ENCODE data around the gene KLHL10.

DNA sequence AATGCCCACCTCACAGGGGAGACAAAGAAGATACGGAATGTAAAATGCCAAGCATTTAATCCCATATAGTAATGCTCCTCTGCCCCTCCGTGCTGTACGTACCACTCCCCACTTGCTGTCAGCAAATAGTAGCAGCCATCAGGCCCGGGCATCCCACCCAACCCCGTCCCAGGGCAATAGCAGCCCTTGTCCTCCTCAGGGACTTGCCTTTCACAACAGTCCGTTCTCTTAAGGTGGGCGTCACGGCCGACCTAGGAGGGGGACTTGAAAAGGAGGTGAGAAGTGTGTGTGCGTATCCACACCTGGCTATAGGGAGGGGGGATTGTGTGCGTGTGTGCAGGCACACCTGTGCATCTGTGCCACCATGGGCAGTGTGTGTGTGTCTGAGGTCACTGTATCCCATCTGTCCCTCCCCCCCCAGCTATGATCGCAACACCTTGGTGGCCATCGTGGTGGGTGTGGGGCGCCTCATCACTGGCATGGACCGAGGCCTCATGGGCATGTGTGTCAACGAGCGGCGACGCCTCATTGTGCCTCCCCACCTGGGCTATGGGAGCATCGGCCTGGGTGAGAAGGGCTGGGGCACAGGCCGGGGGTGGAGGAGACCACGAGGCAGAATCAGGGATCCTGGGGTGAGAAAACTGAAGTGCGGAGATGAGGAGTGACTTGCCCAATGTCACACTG is 20.8 kb upstream of the KLHL10 start:
- TF ChIP-seq POLR2AphosphoS5 (IDR thresholded peaks at IDR 0.05; ENCODE audit: low read depth, low read length), result no peak
- TF ChIP-seq, protein P1, sequence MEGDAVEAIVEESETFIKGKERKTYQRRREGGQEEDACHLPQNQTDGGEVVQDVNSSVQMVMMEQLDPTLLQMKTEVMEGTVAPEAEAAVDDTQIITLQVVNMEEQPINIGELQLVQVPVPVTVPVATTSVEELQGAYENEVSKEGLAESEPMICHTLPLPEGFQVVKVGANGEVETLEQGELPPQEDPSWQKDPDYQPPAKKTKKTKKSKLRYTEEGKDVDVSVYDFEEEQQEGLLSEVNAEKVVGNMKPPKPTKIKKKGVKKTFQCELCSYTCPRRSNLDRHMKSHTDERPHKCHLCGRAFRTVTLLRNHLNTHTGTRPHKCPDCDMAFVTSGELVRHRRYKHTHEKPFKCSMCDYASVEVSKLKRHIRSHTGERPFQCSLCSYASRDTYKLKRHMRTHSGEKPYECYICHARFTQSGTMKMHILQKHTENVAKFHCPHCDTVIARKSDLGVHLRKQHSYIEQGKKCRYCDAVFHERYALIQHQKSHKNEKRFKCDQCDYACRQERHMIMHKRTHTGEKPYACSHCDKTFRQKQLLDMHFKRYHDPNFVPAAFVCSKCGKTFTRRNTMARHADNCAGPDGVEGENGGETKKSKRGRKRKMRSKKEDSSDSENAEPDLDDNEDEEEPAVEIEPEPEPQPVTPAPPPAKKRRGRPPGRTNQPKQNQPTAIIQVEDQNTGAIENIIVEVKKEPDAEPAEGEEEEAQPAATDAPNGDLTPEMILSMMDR (IDR thresholded peaks at IDR 0.05), result no peak
- TF ChIP-seq TCF7L2 (IDR thresholded peaks at IDR 0.05; ENCODE audit: low read depth, low read length), result no peak
- TF ChIP-seq, protein P2, sequence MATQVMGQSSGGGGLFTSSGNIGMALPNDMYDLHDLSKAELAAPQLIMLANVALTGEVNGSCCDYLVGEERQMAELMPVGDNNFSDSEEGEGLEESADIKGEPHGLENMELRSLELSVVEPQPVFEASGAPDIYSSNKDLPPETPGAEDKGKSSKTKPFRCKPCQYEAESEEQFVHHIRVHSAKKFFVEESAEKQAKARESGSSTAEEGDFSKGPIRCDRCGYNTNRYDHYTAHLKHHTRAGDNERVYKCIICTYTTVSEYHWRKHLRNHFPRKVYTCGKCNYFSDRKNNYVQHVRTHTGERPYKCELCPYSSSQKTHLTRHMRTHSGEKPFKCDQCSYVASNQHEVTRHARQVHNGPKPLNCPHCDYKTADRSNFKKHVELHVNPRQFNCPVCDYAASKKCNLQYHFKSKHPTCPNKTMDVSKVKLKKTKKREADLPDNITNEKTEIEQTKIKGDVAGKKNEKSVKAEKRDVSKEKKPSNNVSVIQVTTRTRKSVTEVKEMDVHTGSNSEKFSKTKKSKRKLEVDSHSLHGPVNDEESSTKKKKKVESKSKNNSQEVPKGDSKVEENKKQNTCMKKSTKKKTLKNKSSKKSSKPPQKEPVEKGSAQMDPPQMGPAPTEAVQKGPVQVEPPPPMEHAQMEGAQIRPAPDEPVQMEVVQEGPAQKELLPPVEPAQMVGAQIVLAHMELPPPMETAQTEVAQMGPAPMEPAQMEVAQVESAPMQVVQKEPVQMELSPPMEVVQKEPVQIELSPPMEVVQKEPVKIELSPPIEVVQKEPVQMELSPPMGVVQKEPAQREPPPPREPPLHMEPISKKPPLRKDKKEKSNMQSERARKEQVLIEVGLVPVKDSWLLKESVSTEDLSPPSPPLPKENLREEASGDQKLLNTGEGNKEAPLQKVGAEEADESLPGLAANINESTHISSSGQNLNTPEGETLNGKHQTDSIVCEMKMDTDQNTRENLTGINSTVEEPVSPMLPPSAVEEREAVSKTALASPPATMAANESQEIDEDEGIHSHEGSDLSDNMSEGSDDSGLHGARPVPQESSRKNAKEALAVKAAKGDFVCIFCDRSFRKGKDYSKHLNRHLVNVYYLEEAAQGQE (IDR thresholded peaks at IDR 0.05; ENCODE audit: insufficient read depth in 1 of 2, low read depth in 2 of 2, low read length in 1 of 2), result no peak
- no peak for TF ChIP-seq SIN3A (IDR thresholded peaks at IDR 0.05; ENCODE audit: borderline replicate concordance, insufficient read depth, low read depth, low read length)

Measured in Panc1 (cell line).